HG03457 (cell line): ENCODE results near the gene TEX38.
"Not testable (repeated sequence)": the region's sequence is repeated elsewhere in the genome, so short reads cannot be mapped to it uniquely, and the experiment has no call there.

Source experiments
- ATAC-seq: cut with Tn5 transposase; IDR thresholded peaks from one replicate; pipeline ENCODE4 v1.9.1; 2021; ENCODE audit warnings: moderate number of reproducible peaks; ENCODE audit not compliant: unreplicated experiment

TEX38 gene

GRCh38 chr1:46654698-46655097 lies 17.0 kb upstream of the TEX38 start:
- ATAC-seq, result not testable (repeated sequence)

- ATAC-seq, result no peak
Measured at GRCh38 chr1:46655848-46656247, 15.8 kb upstream of the TEX38 start.

GRCh38 chr1:46656643-46657042 lies 15.0 kb upstream of the TEX38 start:
- no peak for ATAC-seq

- ATAC-seq, result no peak
Measured at GRCh38 chr1:46657775-46658174, 13.9 kb upstream of the TEX38 start.

GRCh38 chr1:46659307-46659870 lies 12.3 kb upstream of the TEX38 start:
- no peak for ATAC-seq

- peak; percentile 54 for ATAC-seq
Measured at GRCh38 chr1:46660116-46660515, 11.5 kb upstream of the TEX38 start.

- not testable (repeated sequence) for ATAC-seq
Measured at GRCh38 chr1:46662919-46663318, 8.7 kb upstream of the TEX38 start.

GRCh38 chr1:46665983-46666382 lies 5.7 kb upstream of the TEX38 start:
- ATAC-seq, result no peak

GRCh38 chr1:46667782-46668760 lies 3.6 kb upstream of the TEX38 start, which contains the start of gene ATPAF1:
TSS of gene ATPAF1 (minus strand) at chr1:46668364. CDS start at chr1:46668322, 42 bp downstream.
- peak; percentile 58 for ATAC-seq

GRCh38 chr1:46670134-46670533 lies 1.5 kb upstream of the TEX38 start:
- ATAC-seq, result no peak

- no peak for ATAC-seq
Measured at GRCh38 chr1:46672696-46673095, 1.0 kb downstream of the TEX38 start.

GRCh38 chr1:46673749-46674182 lies 2.1 kb downstream of the TEX38 start:
- no peak for ATAC-seq

GRCh38 chr1:46675549-46676314 lies 4.1 kb downstream of the TEX38 start:
- no peak for ATAC-seq

GRCh38 chr1:46676531-46676930 lies 4.9 kb downstream of the TEX38 start:
- no peak for ATAC-seq

GRCh38 chr1:46677339-46677738 lies 5.7 kb downstream of the TEX38 start:
- no peak for ATAC-seq

GRCh38 chr1:46679789-46680573 lies 8.3 kb downstream of the TEX38 start:
- ATAC-seq, result no peak

GRCh38 chr1:46681333-46682034 lies 9.8 kb downstream of the TEX38 start:
- no peak for ATAC-seq

GRCh38 chr1:46682064-46682463 lies 10.4 kb downstream of the TEX38 start:
- ATAC-seq, result no peak

- no peak for ATAC-seq
Measured at GRCh38 chr1:46684670-46685069, 13.0 kb downstream of the TEX38 start.

- no peak for ATAC-seq
Measured at GRCh38 chr1:46686255-46686654, 14.6 kb downstream of the TEX38 start.
